ENCODE data around the gene PHLDB2. TPM values are rescaled to one million over a fixed set of nuclear protein-coding genes. Genes with fewer than 3 reads are reported as not detected.

Gene PHLDB2
- total and polyA plus RNA-seq, 2 donors (not counting 1 experiment from before 2014, with no cell fraction given): 33.8 to 47.9 TPM

- no peak for DNase-seq (ENCODE audit: low read depth in 2 of 2)
- Histone ChIP-seq H3K9me3 (ENCODE audit: control insufficient read depth, insufficient read depth, low read depth, low read length) (no peaks in the 10 kb centered on the region), H4K20me1 (ENCODE audit: control insufficient read depth, extremely low read depth, insufficient read depth, low read length) (no peaks in the 10 kb centered on the region), H3K4me2 (ENCODE audit: extremely low read depth, insufficient read depth, low read length) (no peak overlapping the region), H3K4me3 (replicated peaks in 1 of 4; ENCODE audit: control extremely low read depth in 1 of 4, insufficient read depth in 1 of 4, low read depth in 3 of 4, low read length in 4 of 4) (no peak overlapping the region), H2AFZ (ENCODE audit: low read length) (no peak overlapping the region), H3K27me3 (ENCODE audit: control insufficient read depth, insufficient read depth, low read length) (no peaks in the 10 kb centered on the region), H3K9ac (ENCODE audit: insufficient read depth, low read length) (no peak overlapping the region), H3K36me3 (ENCODE audit: control insufficient read depth, insufficient read depth, low read length) (peaks cover 3% of the 10 kb centered on the region), H3K79me2 (ENCODE audit: control insufficient read depth, insufficient read depth, low read length) (no peaks in the 10 kb centered on the region), H3K4me1 (ENCODE audit: control insufficient read depth, extremely low read depth, insufficient read depth, low read length) (peaks cover 3% of the 10 kb centered on the region), H3K27ac (ENCODE audit: insufficient read depth, low read length) (no peak overlapping the region)
- TF ChIP-seq CTCF (conservative IDR thresholded peaks at IDR 0.05 in 1 of 2, IDR thresholded peaks at IDR 0.05 in 1 of 2; ENCODE audit: low read depth in 1 of 2, low read length in 2 of 2) (no peak), EZH2 (IDR thresholded peaks at IDR 0.05; ENCODE audit: low read length, missing control alignments) (no peak)
Measured at GRCh38 chr3:111971533-111972130, 112.6 kb downstream of the PHLDB2 start.

GRCh38 chr3:111972891-111973290, 113.8 kb downstream of the PHLDB2 start:
- H3K4me2 ChIP-seq (ENCODE audit: extremely low read depth, insufficient read depth, low read length): no peak overlapping the region
- H3K36me3 ChIP-seq (ENCODE audit: control insufficient read depth, insufficient read depth, low read length): peaks cover 3% of the 10 kb centered on the region
- H3K27me3 ChIP-seq (ENCODE audit: control insufficient read depth, insufficient read depth, low read length): no peaks in the 10 kb centered on the region
- H3K4me3 ChIP-seq (replicated peaks in 1 of 4; ENCODE audit: control extremely low read depth in 1 of 4, insufficient read depth in 1 of 4, low read depth in 3 of 4, low read length in 4 of 4): no peak overlapping the region
- H2AFZ ChIP-seq (ENCODE audit: low read length): no peak overlapping the region
- H3K9me3 ChIP-seq (ENCODE audit: control insufficient read depth, insufficient read depth, low read depth, low read length): no peaks in the 10 kb centered on the region
- H3K9ac ChIP-seq (ENCODE audit: insufficient read depth, low read length): no peak overlapping the region
- no peaks in the 10 kb centered on the region for H4K20me1 ChIP-seq (ENCODE audit: control insufficient read depth, extremely low read depth, insufficient read depth, low read length)
- H3K4me1 ChIP-seq (ENCODE audit: control insufficient read depth, extremely low read depth, insufficient read depth, low read length): peaks cover 3% of the 10 kb centered on the region
- no peaks in the 10 kb centered on the region for H3K79me2 ChIP-seq (ENCODE audit: control insufficient read depth, insufficient read depth, low read length)
- H3K27ac ChIP-seq (ENCODE audit: insufficient read depth, low read length): no peak overlapping the region
- TF ChIP-seq CTCF (conservative IDR thresholded peaks at IDR 0.05 in 1 of 2, IDR thresholded peaks at IDR 0.05 in 1 of 2; ENCODE audit: low read depth in 1 of 2, low read length in 2 of 2) (no peak), EZH2 (IDR thresholded peaks at IDR 0.05; ENCODE audit: low read length, missing control alignments) (no peak)
- DNase-seq (ENCODE audit: low read depth in 2 of 2): no peak

- H3K4me3 ChIP-seq (replicated peaks in 1 of 4; ENCODE audit: control extremely low read depth in 1 of 4, insufficient read depth in 1 of 4, low read depth in 3 of 4, low read length in 4 of 4): no peak overlapping the region
- no peaks in the 10 kb centered on the region for H3K9me3 ChIP-seq (ENCODE audit: control insufficient read depth, insufficient read depth, low read depth, low read length)
- H4K20me1 ChIP-seq (ENCODE audit: control insufficient read depth, extremely low read depth, insufficient read depth, low read length): no peaks in the 10 kb centered on the region
- no peak for DNase-seq (ENCODE audit: low read depth in 2 of 2)
- no peak overlapping the region for H3K4me2 ChIP-seq (ENCODE audit: extremely low read depth, insufficient read depth, low read length)
- H3K27ac ChIP-seq (ENCODE audit: insufficient read depth, low read length): no peak overlapping the region
- H2AFZ ChIP-seq (ENCODE audit: low read length): no peak overlapping the region
- TF ChIP-seq CTCF (conservative IDR thresholded peaks at IDR 0.05 in 1 of 2, IDR thresholded peaks at IDR 0.05 in 1 of 2; ENCODE audit: low read depth in 1 of 2, low read length in 2 of 2) (no peak), EZH2 (IDR thresholded peaks at IDR 0.05; ENCODE audit: low read length, missing control alignments) (no peak)
- peaks cover 9% of the 10 kb centered on the region for H3K79me2 ChIP-seq (ENCODE audit: control insufficient read depth, insufficient read depth, low read length)
- H3K9ac ChIP-seq (ENCODE audit: insufficient read depth, low read length): no peak overlapping the region
- no peaks in the 10 kb centered on the region for H3K36me3 ChIP-seq (ENCODE audit: control insufficient read depth, insufficient read depth, low read length)
- H3K4me1 ChIP-seq (ENCODE audit: control insufficient read depth, extremely low read depth, insufficient read depth, low read length): no peaks in the 10 kb centered on the region
- H3K27me3 ChIP-seq (ENCODE audit: control insufficient read depth, insufficient read depth, low read length): no peaks in the 10 kb centered on the region
Measured at GRCh38 chr3:111975131-111975530, 116.1 kb downstream of the PHLDB2 start.
